GM21390 (cell line): ENCODE data around the gene GLIPR1L2.
"Not testable (repeated sequence)": the region's sequence is repeated elsewhere in the genome, so short reads cannot be mapped to it uniquely, and the experiment has no call there.

ENCODE experiments used
- ATAC-seq: cut with Tn5 transposase; IDR thresholded peaks from one replicate; pipeline ENCODE4 v1.9.1; 2021; ENCODE audit not compliant: unreplicated experiment

Gene GLIPR1L2

GRCh38 chr12:75390899-75391538, at the start of gene GLIPR1L2:
TSS of gene GLIPR1L2 (plus strand) at chr12:75391089. CDS start at chr12:75391117, 28 bp downstream.
- peak; percentile 93 for ATAC-seq

GRCh38 chr12:75341873-75342272, 49.0 kb upstream of the GLIPR1L2 start:
- no peak for ATAC-seq

GRCh38 chr12:75345531-75345930, 45.4 kb upstream of the GLIPR1L2 start:
- no peak for ATAC-seq

- not testable (repeated sequence) for ATAC-seq
Measured at GRCh38 chr12:75346215-75346614, 44.7 kb upstream of the GLIPR1L2 start.

GRCh38 chr12:75349946-75350345, 40.9 kb upstream of the GLIPR1L2 start:
- no peak for ATAC-seq

GRCh38 chr12:75350413-75350812, 40.5 kb upstream of the GLIPR1L2 start:
- ATAC-seq, result no peak

GRCh38 chr12:75354011-75354410, 36.9 kb upstream of the GLIPR1L2 start:
- no peak for ATAC-seq

DNA sequence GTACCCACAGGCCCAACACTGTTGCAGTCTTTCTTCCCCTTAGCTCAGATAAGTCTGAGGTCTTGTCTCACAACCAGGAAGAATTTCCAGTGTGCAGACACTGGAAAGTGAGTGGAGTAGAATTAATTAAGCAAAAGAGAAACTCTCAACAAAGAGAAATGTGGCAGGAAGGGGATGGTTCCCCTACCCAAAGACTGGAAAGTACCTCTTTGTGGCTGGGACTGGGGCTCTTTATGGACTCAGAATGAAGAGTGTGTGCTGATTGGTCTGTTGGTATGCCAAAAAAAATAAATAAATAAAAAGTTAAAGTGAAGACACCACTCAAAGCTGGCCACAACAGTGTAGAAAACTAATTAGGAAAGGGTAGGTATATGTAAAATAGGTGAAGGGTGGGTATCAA, 30.0 kb upstream of the GLIPR1L2 start:
- no peak for ATAC-seq

- ATAC-seq, result no peak
Measured at GRCh38 chr12:75361408-75361807, 29.5 kb upstream of the GLIPR1L2 start.

- ATAC-seq, result no peak
Measured at GRCh38 chr12:75364919-75365318, 26.0 kb upstream of the GLIPR1L2 start.

DNA sequence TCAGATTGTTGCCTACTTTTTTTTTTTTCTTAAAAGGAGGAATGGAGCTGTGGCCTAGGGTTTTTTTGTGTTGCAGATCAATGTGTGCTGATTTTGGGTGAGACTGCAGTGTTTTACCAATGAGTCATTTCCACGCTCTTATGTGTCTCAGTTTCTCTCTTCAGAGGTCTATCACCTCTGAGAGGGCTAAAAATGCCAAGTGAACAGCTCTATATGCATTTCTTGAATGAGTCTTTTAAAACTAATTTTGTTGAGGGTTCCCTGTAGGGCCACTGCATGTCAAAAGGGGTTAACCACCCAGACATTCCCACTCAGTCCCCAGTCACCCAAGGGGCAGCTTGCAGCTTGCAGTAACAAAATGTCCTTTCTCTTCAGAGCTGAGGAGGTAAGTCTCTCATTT, 24.3 kb upstream of the GLIPR1L2 start:
- ATAC-seq, result peak; percentile 87

DNA sequence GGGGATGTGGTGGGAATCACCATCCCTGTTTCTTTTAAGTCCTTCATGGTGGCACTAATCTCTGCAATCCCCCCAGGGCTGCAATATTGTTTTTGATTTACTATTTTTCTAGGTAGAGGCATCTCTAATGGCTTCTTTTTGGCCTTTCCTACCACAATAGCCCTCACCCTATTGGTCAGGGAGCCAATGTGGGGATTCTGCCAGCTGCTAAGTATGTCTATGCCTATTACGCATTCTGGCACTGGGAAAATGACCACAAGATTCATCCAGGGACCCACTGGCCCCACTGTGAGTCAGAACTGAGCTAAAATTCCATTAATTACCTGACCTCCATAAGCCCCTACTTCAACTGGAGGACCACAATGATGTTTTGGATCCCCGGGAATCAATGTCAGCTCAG, 15.9 kb upstream of the GLIPR1L2 start:
- ATAC-seq, result no peak

DNA sequence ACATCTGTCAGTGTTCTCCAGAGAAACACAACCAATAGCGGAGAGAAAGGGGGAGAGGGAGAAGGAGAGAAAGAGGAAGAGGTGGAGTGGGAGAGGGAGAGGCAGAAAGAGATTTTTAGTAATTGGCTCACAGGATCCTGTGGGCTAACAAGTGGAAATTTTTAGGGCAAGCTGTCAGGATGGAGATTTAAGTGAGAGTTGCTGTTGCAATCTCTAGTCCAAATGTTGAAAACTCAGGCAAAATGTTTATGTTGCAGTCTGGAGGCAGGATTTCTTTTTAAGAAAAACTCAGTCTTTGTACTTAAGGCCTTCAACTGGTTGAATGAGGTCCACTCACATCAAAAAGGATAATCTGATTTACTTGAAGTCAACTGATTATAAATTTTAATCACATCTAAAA, 12.5 kb upstream of the GLIPR1L2 start:
- ATAC-seq, result no peak

GRCh38 chr12:75389061-75389460, 1.8 kb upstream of the GLIPR1L2 start:
- ATAC-seq, result no peak

DNA sequence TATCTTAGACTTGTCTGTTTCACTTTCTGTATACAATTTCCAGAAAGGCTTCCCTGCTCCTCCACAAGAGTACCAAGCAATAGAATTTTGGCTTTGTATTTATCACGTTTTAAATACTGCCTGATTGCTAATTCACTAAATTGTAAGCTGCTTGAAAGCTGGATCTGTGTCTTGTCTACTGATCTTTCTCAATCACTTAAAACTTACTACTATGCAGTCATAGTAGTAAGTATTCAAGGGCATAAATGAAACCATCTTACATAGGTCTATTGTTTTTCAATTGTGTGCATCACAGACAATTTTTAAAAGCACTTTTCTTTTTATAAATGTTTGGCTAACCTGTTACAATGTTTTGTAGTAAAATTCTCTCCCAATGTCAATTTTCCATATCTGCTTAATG, 1.2 kb upstream of the GLIPR1L2 start:
- no peak for ATAC-seq

DNA sequence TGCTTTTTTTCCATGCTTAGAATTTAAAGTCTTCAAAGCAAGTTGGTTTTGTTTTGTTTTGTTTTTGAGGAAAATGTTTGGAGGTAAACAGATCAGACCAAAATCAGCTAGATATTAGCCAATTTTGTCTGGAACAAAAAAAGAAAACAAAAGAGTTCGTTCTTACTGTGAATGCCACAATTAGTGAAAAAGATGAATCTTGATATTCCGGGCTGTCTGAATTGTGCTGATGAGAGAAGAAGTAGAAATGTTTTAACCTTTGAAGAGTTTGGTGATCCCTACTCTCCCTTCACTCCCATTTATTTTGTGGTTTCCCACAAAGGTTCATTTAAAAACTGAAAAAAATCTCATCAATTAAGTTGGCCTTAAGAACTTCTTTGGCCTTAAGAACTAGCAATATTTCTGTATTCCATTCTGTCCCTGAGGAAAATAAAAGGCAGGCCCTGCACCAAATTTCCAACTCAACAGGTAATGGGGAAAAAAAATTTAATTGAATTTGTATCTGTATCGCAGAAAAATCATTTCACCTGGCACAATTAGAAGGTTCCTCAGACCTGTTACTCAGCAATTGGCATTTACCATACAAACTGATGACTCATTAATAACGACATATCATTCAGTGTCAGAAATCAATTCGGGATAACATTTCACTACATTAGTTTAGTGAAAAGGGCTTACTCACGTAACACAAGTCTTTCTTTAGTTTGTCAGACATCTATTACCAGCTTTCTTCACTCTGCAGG, 562 bp upstream of the GLIPR1L2 start:
- no peak for ATAC-seq

DNA sequence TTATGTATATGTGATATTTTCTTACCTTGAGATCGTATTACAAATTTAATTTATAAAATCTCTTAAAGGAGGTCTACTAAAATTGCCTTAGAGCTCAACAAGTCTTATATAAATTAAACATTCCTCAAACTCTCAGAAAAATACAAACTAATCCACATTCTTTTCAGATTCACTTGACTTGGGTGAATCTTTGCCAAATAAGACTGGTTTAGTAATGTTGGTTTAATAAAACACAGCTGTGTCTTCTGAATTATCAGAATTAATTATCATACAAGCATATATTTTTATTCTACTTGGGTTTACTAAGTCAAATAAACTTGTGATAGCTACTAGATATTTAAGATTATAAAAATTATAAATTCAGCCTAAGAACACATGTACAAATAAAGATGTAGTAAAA, 13.3 kb downstream of the GLIPR1L2 start:
- no peak for ATAC-seq

GRCh38 chr12:75407683-75408082, 16.8 kb downstream of the GLIPR1L2 start:
- no peak for ATAC-seq

- no peak for ATAC-seq
Measured at GRCh38 chr12:75409830-75410229, 18.9 kb downstream of the GLIPR1L2 start.

GRCh38 chr12:75414671-75415070, 23.8 kb downstream of the GLIPR1L2 start:
- no peak for ATAC-seq

- no peak for ATAC-seq
Measured at GRCh38 chr12:75419841-75420240, 29.0 kb downstream of the GLIPR1L2 start.

- no peak for ATAC-seq
Measured at GRCh38 chr12:75427491-75427890, 36.6 kb downstream of the GLIPR1L2 start.

GRCh38 chr12:75428767-75429166, 37.9 kb downstream of the GLIPR1L2 start:
- ATAC-seq, result no peak
